GM13977 (cell line): ENCODE results near the gene MAB21L4.

Experiments used
- DNase-seq: peaks from one replicate; pipeline ENCODE4 v3.0.0; 2012; ENCODE audit warnings: low spot score
- CTCF ChIP-seq: IDR thresholded peaks from 2 replicates; pipeline ENCODE4 v1.5.1; 2012; ENCODE audit warnings: mild to moderate bottlenecking, control low read depth; ENCODE audit not compliant: insufficient read depth; ENCODE audit errors: extremely low read depth, missing control alignments
- in situ Hi-C: fragments of 300-500 bp; cut with MboI; formaldehyde crosslinking; loops from one replicate; pipeline ENCODE4 v1.12.0; 2022; ENCODE audit warnings: low sequenced_read_pairs, low pct_unique_long_range_greater_than_20kb, mixed read lengths, inconsistent platforms; ENCODE audit not compliant: unreplicated experiment

Gene MAB21L4

GRCh38 chr2:240873098-240873788 lies 22.7 kb downstream of the MAB21L4 start:
- no peak for TF ChIP-seq CTCF
- in situ Hi-C loops: no loop called here
- no peak for DNase-seq

GRCh38 chr2:240872317-240873097 lies 23.4 kb downstream of the MAB21L4 start:
- DNase-seq: no peak
- no peak for TF ChIP-seq CTCF
- in situ Hi-C loops: no loop called here

GRCh38 chr2:240871071-240871958 lies 24.6 kb downstream of the MAB21L4 start:
- TF ChIP-seq CTCF: no peak

GRCh38 chr2:240869956-240870875 lies 25.7 kb downstream of the MAB21L4 start:
- in situ Hi-C loops: no loop called here
- DNase-seq: no peak
- no peak for TF ChIP-seq CTCF

More at GRCh38 chr2:240871071-240871958, 24.6 kb downstream of the MAB21L4 start:
- in situ Hi-C loops: no loop called here
- no peak for DNase-seq

GRCh38 chr2:240869109-240869955 lies 26.6 kb downstream of the MAB21L4 start:
- no peak for DNase-seq
- in situ Hi-C loops: no loop called here
- TF ChIP-seq CTCF: no peak
